Sigmoid colon (tissue), 3 donors: ENCODE results near the gene ATP9A.

Experiments
- CTCF ChIP-seq, 4 experiments: fragments of 450-650 bp in 3 of 4; fragments of 200-600 bp in 1 of 4; IDR thresholded peaks; one replicate each; pipeline ENCODE4 v1.5.1; 2016 to 2019; ENCODE audit warnings: antibody characterized with exemption in 4 of 4, mild to moderate bottlenecking in 3 of 4, moderate library complexity in 2 of 4
- POLR2A ChIP-seq, 2 donors: fragments of 450-650 bp; IDR thresholded peaks; one replicate each; pipeline ENCODE4 v1.6.1; 2016; ENCODE audit warnings: antibody characterized with exemption in 2 of 2, mild to moderate bottlenecking in 2 of 2, moderate library complexity in 2 of 2

- TF ChIP-seq POLR2A (IDR thresholded peaks at IDR 0.05) (no peak), CTCF (IDR thresholded peaks at IDR 0.05) (no peak)
These were observed at the start of gene ATP9A for GRCh38 chr20:51767867-51768758.
